ENCODE data around the gene TEKT2.

The TEKT2 gene

DNA sequence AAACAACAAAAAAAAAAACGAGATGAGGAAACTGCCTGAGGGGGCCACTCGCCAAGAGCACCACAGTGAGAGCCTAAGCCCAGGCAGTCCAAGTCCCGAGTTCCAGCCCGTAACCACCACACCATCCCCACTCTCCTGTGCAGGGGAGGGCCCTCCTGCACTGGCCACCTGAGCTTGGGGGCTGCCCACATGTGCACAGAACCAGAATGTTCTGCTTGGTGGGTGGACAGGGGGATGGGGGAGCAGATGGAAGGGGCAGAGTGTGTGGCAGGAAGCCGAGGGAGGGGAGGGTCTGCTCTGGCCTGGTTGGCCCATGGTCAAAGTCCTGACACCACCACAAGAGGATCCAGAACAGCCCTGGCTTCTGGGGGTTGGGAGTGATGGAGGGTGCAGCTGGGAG, 22.4 kb downstream of the TEKT2 start:
- no peak for DNase-seq (ENCODE audit: low read depth)

DNA sequence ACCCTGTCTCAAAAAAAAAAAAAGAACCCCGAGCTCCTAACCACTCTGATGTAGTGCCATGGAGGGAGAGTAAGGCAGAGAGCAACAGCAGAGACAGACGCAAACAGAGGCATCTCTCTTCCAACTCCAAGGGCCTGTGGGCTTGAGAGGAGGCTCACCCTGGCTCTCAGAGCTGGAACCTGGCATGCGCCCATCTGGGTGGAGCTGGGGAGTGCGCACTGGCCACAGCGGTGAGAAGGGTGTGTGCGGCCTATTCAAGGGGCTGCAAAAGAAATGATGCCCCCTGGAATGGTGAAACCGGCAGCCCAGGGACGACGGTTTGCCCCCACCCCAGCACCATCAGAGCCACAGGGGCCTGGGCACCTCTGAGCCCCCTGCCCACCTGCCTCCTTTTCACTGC, 23.5 kb downstream of the TEKT2 start:
- no peak for DNase-seq (ENCODE audit: low read depth)

DNA sequence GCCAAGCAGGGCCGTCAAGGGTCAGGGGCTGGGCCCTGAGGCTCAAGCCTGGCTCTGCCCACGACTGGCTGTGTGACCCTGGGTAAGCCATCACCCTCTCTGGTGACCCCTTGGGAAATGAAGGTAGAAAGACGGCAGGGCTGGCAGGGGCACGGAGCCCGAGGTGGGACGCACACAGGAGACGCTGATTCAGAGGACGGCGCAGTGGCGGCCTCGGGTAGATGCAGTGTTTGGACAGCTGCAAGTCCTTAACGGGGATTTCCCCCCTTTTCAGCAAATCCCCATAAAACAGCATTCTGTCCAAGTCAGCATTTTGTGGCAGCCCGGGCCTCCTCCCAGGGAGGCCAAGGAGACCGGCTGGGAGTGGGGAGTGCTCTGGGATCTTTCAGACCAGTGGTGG, 24.4 kb downstream of the TEKT2 start:
- DNase-seq (ENCODE audit: low read depth): peak; percentile 93

DNA sequence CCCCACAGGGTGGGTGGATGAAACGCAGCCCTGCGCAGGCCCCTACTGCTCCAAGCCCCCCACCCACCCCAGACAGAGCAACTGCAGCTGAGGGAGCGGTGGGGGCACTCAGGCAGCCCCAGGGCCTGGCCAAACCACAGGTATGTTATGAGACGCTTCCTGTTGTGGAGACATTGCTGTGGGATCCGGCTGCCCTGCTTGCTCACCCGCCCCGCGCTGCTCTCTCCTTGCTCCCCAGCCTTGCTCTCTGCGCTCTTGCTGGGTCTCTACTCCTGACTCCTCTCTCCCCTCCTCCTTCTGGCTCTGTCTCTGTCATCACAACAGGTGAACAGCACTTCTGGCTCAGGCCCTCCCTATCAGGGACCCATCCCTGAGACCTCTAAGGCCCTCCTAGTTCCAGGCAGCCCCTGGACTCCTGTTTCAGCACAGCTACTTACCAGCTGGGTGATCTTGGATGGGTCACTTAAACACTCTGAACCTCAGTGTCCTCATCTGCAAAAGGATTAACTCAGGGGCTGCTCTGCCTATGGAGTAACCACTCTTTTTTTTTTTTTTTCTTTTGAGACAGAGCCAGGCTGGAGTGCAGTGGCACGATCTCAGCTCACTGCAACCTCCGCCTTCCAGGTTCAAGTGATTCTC, 25.3 kb downstream of the TEKT2 start:
- peak; percentile 92 for DNase-seq (ENCODE audit: low read depth)

DNA sequence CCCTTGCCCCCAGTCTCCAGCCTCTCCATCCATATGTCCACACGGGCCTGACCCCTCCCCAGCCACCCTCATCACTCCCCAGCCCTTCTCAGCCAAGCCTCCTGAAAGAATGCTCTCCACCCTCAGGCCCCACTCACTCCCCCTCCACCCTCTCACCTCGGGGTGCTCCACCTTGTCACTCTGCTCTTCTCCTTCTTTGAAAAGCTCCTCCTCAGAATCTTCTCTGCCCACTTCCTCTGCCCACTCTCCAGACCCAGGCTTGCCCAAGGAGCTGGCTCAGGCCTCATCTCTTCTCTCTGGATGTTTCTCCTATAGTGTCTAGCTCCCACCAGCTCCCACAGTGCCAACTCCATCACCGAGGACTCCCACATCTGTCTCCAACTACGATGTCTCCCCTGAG, 27.3 kb downstream of the TEKT2 start:
- DNase-seq (ENCODE audit: low read depth): no peak

DNA sequence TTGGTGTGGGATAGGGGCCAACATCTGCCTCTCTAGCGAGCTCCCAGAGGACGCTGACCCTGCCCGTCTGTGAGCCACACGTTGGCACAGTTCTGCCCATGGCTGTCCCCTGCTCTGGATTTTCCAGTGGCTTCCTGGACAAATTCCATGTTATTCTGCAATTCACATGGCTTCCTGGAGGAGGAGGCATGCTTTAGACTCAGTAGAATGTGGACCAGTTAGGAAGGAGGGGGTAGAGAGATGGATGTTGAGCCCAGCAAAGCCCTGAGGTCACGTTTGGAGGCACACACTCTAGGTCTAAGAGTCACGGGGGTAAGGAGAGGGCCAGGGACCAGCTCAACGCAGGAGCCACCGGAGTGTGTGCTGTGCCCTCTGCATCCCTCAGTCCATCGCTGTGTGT, 28.9 kb downstream of the TEKT2 start:
- no peak for DNase-seq (ENCODE audit: low read depth)

DNA sequence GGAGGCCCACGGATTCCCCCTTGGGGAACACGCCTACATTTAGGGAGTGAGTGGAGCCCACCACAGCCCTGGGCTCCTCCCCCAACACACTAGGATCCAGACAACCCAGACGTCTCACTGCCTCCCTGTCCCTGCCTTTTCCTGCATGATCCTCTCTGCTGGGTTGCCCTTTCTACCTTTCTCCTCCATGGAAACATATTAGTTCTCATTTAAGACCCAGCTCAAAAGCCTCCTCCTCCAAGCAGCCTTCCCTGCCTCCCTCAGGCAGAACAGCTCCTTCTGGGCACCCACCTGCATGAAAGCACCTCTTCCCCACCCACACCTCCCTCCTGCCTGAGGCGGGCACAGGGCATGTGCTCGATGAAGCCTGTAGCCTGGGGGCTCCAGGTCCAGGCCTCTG, 30.5 kb downstream of the TEKT2 start:
- no peak for DNase-seq (ENCODE audit: low read depth)

DNA sequence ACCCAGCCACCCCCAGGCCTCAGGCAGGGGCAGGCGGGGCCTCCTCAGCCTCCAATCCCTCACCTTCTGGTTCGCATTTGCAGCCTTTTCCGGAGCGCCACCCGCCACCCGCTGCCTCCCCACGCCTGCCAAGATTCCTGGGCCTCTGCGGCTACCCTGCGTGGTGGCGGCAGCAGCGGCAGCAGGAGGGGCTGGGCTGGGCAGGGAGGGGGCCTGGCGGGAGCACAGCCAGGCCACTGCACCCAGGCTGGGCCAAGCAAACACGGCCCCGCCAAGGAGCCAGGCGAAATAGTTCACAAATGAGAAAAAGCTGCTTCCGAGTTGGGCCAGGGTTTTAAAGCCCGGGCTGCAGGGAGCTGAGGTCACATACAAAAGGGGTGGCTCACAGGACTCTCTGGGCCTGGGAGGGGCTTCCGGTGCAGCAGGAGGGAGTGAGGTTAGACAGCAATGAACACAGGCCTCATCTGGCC, 31.3 kb downstream of the TEKT2 start:
- peak; percentile 94 for DNase-seq (ENCODE audit: low read depth)

DNA sequence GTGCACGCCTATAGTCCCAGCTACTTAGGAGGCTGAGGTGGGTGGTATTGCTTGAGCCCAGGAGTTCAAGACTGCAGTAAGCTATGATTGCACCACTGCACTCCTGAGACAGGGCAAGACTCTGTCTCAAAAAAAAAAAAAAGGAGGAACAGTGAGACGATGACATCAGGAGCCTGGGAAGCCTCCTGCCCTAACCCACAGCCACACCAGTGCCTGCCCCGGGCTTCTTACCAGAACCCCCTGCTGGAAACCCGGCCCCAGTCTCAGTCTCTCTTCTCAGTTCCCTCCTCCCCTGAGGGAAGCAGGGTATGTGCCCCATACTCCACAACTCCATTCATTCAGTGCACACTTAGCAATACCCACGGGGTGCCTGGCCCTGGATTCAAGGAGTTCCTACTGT, 32.0 kb downstream of the TEKT2 start:
- peak; percentile 76 for DNase-seq (ENCODE audit: low read depth)

DNA sequence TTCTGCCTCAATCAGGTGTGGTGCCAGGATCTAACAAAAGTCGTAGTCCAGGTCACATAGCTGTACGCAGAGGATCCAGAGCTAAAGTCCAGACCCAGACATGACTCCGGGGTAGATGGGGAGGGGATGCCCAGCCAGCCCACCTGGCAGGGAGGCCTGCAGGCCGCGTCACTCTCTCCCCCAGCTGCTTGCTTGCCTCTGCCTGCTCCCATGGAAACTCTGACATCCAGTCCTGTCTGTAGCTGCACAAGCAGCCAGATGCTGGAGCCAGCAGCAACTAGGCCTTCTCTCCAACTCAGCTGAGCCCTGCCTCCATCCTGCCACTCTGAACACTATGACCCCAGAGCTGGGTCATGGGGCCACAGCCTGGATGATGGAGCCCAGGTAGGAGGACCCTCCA, 33.0 kb downstream of the TEKT2 start:
- DNase-seq (ENCODE audit: low read depth): no peak

DNA sequence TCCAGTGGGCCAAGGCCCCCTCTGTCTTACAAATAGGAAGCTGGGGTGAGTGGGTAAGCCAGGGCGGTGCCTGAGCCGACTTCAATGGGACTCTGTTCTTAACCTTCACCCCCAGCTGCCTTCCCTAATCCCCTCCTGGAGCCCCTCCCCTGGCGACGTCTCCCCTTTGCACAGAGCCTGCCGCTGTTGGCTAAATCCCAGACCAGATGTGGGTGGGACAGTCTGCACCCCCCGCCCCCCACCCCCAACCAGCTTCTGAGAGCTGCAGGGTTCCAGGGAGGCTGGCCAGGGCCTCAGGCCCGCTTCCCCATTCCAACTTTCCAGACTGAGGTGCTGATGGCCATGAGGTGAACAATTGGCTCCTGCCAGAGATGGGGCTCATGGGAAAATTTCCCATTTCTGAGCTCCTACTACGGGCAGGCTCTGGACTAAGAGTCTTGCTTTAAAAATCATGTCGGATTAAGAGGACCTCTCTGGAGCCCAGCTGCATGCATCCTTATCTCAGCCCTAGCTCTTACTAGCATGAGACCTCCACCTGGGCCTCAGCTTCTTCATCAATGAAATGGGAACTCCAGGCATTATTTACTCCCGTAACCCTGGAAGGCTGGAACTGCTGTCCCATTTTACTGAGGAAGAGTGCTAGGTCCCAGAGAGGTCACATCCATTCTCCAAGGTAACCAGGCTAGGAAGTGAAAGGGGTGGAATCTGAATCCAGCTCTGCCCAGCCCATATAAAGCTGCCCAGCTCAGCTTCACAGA, 34.7 kb downstream of the TEKT2 start:
- DNase-seq (ENCODE audit: low read depth): no peak

DNA sequence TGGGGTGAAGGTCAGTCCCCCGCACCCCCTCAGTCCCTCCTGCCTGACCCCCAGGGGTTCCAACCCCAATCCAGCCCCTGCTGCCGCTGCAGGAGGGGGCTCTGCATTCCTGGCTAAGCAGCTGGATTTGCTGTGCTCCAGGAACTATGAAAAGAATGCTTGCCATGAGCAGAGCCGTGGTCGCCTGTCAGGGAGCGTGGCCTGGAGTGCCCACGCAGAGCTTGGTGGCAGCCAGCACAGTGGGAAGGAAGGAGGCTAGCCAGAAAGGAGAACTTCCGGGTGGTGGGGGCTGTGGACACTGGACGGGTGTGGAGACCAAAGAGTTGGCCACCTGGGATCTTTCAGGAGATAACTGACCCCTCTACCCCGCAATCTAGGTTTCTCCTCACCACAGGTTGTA, 35.6 kb downstream of the TEKT2 start:
- DNase-seq (ENCODE audit: low read depth): peak; percentile 58

DNA sequence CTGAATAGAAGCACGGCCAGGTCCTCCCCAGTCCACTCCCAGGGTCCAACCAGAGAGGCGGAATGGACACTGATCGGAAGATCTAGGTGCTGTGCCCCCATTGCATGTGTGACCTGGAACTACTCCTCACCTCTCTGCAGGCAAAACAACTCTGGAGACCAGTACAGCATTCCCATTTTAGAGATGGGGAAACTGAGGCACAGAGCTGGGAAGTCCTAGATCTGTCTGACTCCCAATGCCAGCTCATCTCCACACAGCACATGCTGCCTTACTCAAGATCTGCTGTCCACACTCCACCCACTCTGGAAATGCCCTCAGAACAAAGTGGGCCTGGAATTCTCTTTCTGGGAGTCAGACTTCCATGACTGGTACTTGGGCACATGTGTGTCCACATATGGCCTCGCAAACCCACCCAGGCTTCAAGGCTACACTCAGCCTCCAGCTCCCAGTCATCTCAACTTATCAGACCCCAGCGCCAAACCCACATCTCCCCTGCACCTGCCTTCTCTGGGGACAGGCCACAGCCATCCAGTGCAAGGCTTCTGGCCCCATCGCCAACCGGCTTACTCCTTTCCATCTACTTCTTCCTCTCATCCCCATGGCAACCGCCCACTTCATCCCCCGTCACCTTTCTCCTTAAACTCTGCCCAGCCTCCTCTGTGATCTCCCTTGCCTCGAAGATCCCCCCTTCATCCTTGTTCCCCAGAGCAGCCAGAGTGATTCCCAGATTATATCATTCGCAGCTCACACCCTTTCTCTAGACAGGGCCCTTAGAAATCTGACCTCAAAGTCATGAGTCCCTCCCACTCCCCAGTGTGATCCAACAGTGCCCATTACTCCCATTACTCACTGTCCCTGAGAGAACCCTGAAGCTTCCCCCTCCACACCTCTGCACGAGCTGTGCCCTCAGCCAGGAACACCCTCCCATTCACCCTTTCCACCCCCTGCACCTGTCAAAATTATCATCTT, 38.5 kb downstream of the TEKT2 start:
- DNase-seq (ENCODE audit: low read depth): no peak

DNA sequence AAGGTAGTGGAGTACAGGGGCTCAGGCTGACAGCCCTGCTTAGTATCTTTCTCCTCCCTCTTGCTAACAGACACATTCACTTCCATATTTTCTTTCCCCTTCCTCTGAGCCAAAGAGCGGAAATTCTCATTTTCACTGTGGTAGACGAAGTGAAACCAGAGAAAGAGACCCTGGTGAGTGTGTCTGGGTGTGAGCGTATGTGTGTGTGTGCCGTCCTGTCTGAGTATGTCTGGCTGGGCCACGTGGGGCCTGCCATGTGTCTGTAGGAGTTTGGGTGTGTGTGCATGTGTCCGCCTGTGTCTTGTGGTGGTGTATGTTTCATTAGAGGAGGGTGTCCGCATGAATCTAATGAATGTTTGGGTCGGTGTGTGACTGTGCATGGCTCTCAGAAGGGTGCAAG, 39.5 kb downstream of the TEKT2 start:
- DNase-seq (ENCODE audit: low read depth): no peak

DNA sequence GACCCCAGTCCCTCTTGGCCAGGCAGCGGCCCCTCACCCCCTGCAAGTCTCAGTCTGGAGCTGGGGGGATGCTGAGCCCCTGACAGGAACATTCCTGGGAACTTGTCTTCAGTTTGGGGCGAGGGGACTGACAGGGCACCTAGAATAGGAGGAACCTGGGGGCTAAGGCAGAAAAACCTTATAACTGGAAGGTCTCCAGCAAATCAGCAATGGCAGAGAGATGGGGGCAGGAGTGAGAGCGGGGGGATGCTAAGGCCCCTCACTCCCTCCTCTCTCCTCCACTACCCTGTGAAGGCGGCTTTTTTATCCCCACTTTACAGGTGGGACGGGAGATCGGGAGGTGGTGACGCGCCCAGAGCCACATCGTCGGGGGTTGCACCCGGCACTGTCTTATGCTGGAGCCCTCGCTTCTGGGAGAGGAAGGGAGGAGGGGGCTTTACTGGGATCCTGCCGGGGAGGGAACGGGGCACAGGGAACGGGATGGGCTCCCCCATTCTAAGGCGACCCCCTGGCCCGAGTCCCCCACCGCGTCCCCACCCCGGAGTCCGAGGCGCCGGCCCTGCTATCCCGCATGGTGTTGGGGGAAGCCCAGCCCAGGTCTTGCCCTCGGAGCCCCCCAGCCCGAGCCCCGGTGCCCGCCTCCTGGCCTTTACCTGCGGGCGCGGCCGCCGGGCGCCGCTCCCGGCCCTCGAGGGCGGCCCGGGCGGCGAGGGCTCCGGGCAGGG, 40.7 kb downstream of the TEKT2 start:
- no peak for DNase-seq (ENCODE audit: low read depth)

DNA sequence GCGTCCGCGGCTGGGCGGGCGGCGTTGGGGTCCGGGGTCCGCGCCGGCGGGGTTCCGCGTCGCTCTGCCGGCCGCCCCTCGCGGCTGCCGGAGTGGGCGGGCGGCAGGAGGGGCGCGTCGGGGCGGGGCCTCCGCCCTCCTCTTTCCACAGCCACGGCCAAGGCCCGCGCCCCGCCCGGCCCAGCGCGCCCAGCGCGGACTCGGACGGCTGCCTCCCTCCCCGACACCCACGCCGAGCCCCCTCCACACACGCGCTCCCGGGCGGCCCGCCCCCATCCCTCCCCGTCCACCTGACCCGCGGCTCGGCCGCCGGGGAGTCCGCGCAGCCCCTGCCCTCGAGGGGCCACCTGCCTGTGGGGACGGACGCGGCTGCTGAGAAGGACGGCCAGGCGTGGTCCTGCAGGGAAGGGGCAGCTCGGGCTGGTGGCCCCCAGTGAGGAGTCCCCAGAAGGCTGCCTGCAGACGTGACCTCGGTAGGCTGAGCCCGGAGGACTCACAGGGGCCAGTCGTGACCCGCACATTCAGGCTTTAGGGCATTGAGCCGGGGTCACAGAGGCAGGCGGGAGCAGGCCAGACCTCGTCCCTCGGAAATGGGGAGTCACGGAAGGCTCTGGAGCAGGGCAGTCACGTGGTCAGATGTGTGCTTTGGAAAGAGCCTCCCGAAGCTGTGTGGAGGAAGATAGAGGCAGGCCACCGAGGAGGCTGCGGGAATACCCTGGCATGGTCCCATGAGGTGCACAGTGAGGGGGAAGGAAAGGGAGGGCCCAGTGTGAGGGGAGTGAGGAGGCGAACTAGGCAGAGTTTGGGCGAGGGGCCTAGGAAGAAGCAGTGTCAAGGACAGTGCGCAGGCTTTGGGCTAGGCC, 41.5 kb downstream of the TEKT2 start, which contains the start of gene COL8A2:
COL8A2 (minus strand) TSS at position 94 of the 863 bp plus-strand sequence. CDS start 24,980 bp downstream, outside the sequence.
- DNase-seq (ENCODE audit: low read depth): peak; percentile 14

DNA sequence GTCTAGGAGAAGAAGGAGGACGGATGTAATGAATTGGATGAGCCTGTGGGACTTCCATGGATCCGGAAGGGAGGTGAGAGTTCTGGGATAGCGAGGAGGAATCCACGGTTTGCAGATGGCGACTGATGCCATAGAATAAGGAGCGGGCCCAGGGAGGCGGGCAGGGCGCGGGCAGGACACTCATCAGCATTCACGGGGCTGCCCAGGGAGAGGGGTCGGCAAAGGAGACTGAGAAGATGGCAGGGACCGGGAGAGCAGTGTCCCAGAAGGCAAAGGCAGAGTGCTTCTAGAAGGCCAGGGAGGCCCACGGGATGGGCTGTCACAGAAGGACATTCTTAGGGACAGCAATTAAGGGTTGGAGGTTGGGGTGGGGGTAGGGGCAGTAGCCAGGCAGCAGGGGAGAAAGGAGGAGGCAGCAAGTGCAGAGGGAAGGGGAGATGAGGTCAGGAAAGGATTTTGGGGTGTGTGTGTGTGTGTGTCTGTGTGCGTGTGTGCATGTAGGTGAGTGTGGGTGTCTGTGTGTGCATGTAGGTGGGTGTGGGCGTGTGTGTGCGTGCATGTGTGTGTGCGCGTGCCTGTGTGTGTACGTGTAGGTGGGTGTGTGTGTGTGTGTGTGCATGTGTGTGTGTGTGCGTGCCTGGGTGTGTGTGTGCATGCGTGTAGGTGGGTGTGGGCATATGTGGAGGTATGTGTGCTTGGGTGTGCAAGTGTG, 42.3 kb downstream of the TEKT2 start:
- no peak for DNase-seq (ENCODE audit: low read depth)

DNA sequence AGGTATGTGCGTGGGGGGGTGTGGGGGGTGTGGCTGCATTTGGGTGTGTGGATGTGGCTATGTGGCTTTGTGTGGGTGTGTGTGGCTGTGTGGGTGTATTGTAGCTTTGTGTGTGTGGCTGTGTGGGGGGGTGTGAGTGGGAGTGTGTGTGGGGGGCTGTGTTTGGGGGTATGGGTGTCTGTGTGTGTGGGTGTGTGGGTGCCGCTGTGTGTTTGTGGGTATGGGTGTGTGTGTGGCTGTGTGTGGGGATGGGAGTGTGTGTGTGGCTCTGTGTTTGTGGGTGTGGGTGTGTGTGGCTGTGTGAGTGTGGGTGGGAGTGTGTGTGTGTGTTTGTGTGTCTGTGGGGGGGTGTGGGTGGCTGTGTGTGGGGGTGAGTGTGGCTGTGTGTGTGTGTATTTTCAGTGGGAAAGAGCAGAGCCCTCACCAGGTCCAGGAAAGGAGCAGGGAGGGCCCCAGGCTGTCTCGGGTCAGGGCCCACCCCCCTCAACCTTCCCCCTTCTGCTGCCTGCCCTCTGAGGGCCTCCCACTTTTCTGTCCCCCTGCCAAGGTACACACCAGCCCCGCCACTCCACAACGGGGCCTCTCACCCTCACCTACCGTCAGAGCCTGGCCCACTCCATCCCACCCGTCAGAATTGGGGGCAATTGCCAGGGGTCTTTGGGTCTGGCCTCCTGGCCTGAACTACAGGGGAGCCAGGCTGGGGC, 43.1 kb downstream of the TEKT2 start:
- no peak for DNase-seq (ENCODE audit: low read depth)

DNA sequence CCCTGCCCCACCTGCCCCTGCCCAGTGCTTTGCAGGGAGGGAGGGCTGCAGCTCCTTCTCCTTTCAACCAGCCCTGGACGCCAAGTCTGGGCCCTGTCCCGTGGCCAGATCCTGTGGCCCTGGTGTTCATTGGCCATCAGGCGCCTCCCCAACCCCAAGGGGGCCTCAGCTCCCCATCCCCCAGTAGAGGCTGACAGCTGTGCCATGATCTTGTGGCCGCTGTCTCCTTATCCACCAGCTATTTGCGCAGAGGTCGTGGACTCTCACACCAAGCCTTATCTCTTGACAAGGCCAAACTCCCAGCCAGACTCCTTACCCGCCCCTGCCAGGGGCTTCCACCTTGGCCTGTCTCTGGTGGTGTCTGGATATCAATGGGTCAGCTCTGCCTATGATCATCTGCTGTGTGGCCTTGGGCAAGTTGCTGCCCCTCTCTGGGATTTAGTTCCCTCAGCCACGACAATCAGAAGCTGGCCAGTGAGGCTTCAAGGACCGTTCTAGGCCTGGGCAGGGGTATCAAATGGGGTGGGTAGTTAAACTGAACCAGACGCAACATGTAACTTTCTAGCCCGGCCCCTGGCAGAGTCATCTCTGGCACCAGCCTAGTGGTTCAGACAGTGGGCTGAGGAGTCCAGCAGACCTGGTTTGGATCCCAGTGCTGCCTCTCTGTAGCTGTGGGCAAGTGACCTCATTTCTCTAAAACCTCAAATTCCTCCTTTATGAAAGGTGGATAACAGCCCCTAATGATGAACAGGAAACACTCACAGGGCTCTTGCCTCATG, 44.4 kb downstream of the TEKT2 start:
- peak; percentile 69 for DNase-seq (ENCODE audit: low read depth)
